HG03565 (cell line): ENCODE results near the gene ROCK2.
A peak's percentile ranks its signal among the peaks of the same experiment; 100 is the strongest.

Experiments used
- ATAC-seq: cut with Tn5 transposase; IDR thresholded peaks from one replicate; pipeline ENCODE4 v1.9.1; 2021; ENCODE audit warnings: mild to moderate bottlenecking, moderate library complexity; ENCODE audit not compliant: unreplicated experiment

The ROCK2 gene

DNA sequence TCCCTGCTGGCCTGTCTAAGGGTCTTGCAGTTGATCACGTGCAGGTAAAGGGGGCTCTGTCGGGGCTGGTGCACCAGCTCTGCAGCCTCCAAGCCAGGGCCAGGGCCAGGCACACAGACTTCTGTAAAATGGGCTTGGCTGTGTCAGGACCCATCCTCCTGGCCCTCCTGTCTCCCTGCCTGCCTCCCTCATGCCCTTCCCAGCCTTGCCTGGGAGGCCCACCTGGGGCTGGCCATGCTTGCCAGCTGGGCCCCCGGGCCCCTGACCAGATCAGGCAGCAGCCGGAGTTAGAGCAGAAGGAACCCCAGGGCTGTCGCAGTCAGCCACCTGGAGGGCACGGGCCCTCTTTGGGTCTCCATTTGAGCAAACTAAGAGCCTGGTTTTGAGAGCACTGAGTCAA, 187.1 kb downstream of the ROCK2 start:
- no peak for ATAC-seq

GRCh38 chr2:11156396-11157075, 187.9 kb downstream of the ROCK2 start:
- no peak for ATAC-seq

- peak; percentile 83 for ATAC-seq
Measured at GRCh38 chr2:11155381-11156035, 188.9 kb downstream of the ROCK2 start, which contains the start of gene SLC66A3. TSS of gene SLC66A3 (plus strand) at chr2:11155467. CDS start at chr2:11155547, 80 bp downstream.

GRCh38 chr2:11154923-11155380, 189.5 kb downstream of the ROCK2 start:
- peak; percentile 37 for ATAC-seq

- peak; percentile 12 for ATAC-seq
Measured at GRCh38 chr2:11154016-11154922, 190.2 kb downstream of the ROCK2 start.

- no peak for ATAC-seq
Measured at GRCh38 chr2:11152591-11152990, 191.8 kb downstream of the ROCK2 start.

- no peak for ATAC-seq
Measured at GRCh38 chr2:11147263-11147662, 197.2 kb downstream of the ROCK2 start.

GRCh38 chr2:11146076-11146475, 198.4 kb downstream of the ROCK2 start:
- no peak for ATAC-seq

DNA sequence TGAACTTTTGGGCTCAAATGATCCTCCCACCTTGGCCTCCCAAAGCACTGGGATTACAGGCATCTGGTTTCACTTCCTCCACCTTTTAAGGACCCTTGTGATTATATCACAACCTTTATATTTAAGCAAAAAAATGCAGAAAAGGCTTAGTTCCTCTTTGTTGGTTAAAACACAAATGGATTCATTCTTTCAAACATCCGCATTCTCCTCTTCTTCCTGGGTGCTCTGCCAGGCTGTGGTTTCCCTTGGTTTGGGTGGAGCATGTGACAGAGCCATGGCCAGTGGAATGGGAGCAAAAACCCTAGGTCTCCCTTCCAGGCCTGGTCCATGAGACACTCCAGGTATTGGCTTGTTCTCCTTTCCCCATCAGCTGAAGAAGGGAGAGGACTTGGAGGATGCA, 199.1 kb downstream of the ROCK2 start:
- no peak for ATAC-seq

DNA sequence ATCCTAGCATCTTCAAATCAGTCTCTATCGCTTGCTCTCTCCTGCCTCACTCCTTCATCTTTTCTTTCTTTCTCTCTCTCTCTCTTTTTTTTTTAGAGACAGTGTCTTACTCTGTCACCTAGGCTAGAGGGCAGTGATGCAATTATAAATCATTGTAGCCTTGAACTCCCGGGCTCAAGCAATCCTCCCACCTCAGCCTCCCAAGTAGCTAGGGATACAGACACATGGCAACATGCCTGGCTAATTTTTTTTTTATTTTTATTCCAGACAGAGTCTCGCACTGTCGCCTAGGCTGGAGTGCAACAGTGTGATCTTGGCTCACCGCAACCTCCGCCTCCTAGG, 199.7 kb downstream of the ROCK2 start:
- ATAC-seq: no peak

DNA sequence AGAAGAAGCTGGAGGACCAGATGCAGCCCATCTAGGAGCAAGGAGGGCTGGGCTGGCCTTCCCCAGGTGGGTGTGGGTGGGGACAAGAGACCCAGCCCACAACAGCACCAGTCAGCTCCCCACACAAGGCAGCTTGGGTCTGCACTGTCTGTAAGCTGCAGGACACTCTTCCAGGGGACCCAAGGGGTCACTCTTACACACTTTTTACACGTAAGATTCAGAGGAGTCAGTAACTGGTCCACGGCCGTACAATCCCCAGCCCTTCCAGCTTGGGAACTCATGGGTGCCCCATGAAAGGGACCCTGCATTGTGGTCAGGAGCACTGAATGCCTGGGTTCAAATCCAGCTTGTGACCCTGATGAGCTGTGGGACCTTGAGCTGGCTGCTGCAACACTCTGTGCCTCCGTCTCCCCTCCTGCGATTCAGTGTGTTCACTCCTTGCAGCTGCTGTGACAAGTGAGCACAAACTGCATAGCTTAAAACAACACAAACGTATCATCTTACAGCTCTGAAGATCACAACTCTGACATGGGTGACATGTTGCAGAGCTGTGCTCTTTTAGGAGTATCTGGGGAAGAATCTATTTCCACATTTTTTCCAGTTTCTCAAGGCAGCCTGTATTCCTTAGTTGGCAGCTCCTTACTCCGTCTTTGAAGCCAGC, 200.2 kb downstream of the ROCK2 start:
- ATAC-seq: no peak

GRCh38 chr2:11142987-11143386, 201.4 kb downstream of the ROCK2 start:
- ATAC-seq: no peak

GRCh38 chr2:11142330-11142729, 202.1 kb downstream of the ROCK2 start:
- ATAC-seq: no peak

DNA sequence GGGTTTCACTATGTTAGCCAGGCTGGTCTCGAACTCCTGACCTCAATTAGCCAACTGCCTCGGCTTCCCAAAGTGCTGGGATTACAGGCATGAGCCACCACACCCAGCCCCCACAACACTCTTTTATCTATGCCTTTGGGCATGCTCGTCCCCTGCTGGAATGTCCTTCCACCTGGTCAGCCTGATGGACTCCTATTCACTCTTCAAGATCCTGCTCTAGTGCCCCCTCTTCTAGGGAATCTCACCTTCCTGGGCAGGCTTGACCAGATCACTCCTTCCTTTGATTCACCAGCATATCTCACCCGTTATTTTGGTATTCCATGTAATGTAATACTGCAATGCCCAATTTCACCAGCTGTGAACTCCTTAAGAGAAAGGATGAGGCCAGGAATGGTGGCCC, 203.1 kb downstream of the ROCK2 start:
- no peak for ATAC-seq

DNA sequence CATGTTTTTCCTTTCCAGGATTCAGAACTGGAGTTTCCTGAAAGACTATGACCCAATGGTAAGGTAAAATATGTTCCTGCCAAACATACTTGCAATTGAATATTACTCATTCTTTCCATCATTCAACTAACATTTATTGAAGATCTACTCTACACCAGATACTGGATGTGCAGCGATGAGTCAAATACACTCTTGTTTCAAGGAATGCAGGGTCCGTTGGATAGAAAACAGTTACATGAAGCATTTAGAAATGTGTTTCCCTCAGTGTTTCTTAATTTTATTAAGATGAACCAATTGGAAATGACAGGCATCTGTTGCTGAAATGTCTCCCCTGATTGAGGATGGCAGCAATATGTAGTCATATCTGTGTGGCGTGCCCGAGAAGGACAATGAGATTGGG, 203.9 kb downstream of the ROCK2 start:
- ATAC-seq: no peak

- ATAC-seq: no peak
Measured at GRCh38 chr2:11134349-11134748, 210.1 kb downstream of the ROCK2 start.

- ATAC-seq: no peak
Measured at GRCh38 chr2:11133936-11134320, 210.5 kb downstream of the ROCK2 start.

DNA sequence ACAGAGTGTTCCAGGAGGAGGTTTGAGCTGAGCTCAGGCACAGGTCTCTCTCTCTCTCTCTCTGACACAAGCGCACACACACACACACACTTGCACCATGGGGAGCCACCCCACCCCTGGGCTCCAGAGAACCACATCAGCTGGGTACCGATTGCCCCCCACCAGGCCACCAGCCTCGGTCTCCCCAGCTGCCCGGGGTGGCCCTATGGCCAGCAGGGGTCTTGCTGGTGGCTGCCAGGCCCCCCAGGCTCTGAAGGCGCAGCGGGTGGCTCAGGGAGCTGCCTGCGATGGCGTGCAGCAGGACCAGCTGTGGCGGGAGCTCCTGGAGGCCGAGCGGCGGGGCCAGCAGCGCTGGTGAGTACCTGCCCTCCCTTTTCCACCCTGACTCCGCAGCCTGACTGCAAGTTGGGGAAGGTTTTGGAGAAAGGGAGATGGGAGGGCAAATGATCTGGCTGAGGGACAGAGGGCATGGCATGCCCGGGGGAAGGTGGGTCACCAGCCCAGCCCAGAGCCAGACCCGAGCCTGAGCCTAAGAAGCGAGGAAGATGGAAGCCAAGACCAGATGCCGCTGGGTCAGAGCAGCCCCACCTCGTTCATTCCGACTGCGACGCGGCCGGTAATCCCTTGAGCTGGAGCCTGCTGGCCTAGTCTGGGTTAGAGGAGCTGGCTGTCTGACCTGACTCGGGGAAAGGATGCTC, 211.0 kb downstream of the ROCK2 start:
- no peak for ATAC-seq

DNA sequence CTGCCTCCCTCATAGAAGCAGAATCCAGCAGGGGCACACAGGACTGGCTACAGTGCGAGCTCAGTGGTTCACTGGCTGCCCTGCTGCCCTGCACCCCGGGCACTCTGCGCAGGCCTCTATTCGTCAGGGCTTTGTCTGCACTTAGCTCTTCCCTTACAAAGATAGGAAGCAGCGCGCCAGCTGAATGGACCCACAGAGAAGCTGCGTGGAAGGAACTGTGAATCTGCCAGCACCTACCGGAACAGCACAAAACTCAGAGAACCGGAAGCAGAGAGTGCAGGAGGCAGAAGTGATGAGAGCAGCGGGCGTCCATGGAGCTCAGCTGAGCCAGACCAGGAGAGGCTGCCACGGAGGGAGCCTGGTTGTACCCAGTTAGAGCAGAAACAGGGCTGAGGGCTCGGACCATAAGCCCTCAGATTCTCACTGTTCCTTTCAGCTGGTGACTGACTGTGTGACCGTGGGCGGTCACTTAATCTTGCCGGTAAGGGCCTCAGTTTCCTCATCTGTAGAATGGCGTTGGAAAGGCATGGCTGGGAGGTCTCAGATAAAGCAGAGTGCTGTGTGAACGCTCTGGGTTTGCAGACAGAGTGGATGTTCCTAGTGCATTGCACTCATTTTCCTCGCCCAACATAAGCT, 212.3 kb downstream of the ROCK2 start:
- no peak for ATAC-seq
